ENCODE measurements around the gene SLC7A5.
A peak's percentile ranks its signal among the peaks of the same experiment; 100 is the strongest.
"Not testable (repeated sequence)": the region's sequence is repeated elsewhere in the genome, so short reads cannot be mapped to it uniquely, and the experiment has no call there.

The SLC7A5 gene

GRCh38 chr16:87888346-87888745 is 19.0 kb upstream of the SLC7A5 start:
- DNase-seq (ENCODE audit: low read depth in 2 of 2): not testable (repeated sequence)

GRCh38 chr16:87887931-87888330 is 18.6 kb upstream of the SLC7A5 start:
- DNase-seq (ENCODE audit: low read depth in 2 of 2): not testable (repeated sequence)

GRCh38 chr16:87885371-87885967 is 16.2 kb upstream of the SLC7A5 start:
- DNase-seq (ENCODE audit: low read depth in 2 of 2): not testable (repeated sequence)

DNA sequence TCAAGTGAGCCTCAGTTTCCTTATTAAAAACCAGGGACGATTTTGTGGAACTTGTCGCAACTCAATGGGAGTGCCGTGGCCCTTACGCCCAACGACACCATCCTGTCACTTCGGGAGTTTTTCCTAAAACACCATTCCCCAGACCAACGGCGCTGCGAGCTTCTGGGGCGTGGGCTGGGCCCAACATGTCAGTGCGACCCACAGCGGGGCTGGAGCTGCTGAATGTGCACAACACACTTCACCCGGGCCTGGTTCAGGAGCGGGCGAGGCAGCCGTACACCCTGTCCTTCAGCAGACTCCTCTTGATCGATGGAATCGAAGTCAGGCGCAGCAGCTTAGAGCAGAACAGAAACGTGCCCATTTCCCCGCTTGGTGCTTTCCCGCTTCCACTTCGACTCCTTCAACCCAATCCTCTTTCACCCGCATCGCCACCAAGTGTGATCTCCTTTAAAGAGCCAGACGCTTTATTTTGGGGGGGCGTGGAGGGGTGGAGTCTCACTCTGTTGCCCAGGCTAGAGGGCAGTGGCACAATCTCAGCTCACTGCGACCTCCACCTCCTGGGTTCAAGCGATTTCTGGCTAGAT is 13.2 kb upstream of the SLC7A5 start:
- no peak for DNase-seq (ENCODE audit: low read depth in 2 of 2)

DNA sequence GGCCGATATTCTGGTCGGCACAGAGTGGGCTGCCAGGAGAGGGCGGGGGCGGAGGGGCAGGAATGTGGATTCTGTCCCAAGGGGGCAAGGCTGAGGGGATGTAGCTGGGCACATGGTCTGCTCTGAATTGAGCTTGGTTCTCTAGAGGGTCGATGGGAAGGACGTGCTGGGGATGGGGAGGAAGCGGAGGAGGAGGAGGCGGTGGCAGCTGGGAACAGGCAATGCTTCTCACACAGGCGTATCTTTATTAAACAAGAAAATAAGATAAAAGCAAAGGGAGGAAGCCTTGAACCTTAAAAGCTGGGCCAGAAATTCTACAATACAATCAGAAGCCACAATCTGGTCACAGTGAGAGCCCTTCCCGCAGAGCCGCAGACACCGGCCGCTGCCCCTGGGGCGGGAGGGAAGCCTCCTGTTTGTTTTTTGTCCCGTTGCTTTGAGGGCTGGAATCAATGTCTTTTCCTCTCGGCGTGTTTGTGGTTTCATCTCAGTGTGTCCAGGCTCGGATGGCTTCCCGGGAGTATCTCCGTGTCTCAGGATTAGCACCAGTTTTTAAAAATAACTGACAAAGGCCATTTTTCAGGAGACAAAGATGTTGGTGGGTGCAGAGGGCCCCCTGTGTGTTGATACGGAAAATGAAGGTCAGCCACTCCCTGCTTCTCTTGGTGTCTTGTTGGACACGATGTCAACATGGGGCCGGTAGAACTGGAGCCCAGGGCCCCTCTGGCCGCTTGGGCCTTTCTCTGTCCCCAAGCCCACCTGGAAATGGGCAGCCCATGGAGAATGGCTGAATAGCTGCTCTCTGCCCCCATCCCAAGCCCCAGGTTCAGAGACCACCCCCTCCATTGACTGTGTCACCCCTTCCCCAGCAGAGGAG is 12.3 kb upstream of the SLC7A5 start:
- DNase-seq (ENCODE audit: low read depth in 2 of 2): no peak

DNA sequence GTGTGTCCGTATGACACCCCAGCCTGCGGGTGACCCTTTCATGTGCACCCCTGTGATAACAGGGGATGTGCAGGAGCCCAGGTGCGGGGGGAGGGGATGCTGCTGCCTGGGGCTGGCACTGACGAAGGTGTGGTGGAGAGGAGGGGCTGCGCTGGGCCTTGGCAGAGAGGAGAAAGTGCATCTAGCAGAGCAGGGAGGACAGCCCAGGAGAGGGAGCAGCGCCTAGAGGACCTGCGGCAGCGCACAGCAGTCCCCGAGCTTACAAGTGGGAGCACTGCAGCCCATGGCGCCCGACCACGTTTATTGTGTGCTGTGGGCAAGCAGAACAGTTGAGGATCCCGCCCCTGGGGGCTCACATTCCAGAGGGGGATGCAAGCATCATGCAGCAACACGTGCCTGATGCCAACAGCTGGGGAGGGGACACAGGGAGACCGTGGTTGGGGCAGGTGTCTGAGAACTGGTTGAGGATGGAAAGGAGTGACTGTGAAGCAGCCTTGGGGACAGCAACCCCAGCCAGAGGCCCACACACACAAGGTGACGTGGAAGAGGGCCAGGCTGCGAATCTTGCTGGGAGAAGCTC is 10.9 kb upstream of the SLC7A5 start:
- DNase-seq (ENCODE audit: low read depth in 2 of 2): no peak

DNA sequence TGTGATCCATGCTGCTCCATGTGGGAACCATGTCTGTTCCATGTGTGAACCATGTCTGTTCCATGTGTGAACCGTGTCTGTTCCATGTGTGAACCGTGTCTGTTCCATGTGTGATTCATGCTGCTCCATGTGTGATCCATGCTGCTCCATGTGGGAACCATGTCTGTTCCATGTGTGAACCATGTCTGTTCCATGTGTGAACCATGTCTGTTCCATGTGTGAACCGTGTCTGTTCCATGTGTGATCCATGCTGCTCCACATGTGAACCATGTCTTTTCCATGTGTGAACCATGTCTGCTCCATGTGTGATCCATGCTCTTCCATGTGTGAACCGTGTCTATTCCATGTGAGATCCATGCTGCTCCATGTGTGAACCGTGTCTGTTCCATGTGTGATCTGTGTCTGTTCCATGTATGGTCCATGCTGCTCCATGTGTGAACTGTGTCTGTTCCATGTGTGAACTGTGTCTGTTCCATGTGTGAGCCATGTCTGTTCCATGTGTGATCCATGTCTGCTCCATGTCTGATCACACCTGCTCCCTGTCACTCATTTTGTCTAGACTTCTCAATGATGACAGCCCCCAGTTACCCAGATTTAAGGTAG is 10.2 kb upstream of the SLC7A5 start:
- DNase-seq (ENCODE audit: low read depth in 2 of 2): not testable (repeated sequence)

DNA sequence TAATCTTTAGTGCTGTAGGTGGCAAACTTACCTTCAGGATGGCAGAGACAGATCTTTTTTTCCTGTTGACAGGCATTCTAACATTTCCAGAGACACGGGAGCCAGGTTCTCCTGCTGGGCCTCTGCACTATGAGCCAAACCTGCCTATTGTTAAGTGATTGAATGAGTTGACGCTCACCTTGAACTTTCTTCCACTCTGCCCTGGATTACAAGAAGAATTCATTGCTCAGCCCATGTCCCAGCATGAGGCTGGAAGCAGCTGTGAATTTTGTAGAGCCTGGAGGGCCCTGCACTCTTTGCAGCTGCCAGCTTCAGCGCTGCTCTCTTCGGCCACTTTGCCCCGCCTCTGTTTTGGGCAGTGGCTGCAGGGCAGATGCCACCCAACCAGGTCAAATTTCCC is 9.4 kb upstream of the SLC7A5 start:
- no peak for DNase-seq (ENCODE audit: low read depth in 2 of 2)

DNA sequence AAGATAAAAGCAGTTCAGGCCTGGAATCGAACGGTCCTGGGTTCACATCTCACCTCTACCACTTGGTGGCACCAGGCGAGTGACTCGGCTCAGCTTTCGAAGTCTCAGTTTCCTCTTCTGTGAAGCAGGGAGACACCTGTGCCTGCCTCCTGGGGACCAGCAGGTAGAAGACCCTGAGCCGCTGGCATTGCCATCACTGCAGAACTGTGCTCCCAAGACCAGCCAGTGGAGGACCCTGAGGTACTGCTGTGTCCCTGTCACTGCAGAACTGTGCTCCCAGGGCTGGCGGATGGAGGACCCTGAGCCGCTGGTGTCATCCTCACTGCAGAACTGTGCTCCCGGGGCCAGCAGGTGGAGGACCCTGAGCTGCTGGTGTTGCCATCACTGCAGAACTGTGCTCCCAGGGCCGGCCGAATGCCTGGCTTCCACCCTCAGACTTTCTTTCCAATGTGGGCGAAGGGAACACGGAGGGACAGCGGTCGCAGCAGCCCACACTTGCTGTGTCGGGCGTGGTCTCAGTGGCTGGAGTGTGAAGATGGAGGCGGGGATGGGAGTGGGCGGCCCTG is 8.7 kb upstream of the SLC7A5 start:
- DNase-seq (ENCODE audit: low read depth in 2 of 2): no peak

- DNase-seq (ENCODE audit: low read depth in 2 of 2): peak in 1 of 2 donors; percentile 68
Measured at GRCh38 chr16:87874639-87875427, 5.5 kb upstream of the SLC7A5 start.

DNA sequence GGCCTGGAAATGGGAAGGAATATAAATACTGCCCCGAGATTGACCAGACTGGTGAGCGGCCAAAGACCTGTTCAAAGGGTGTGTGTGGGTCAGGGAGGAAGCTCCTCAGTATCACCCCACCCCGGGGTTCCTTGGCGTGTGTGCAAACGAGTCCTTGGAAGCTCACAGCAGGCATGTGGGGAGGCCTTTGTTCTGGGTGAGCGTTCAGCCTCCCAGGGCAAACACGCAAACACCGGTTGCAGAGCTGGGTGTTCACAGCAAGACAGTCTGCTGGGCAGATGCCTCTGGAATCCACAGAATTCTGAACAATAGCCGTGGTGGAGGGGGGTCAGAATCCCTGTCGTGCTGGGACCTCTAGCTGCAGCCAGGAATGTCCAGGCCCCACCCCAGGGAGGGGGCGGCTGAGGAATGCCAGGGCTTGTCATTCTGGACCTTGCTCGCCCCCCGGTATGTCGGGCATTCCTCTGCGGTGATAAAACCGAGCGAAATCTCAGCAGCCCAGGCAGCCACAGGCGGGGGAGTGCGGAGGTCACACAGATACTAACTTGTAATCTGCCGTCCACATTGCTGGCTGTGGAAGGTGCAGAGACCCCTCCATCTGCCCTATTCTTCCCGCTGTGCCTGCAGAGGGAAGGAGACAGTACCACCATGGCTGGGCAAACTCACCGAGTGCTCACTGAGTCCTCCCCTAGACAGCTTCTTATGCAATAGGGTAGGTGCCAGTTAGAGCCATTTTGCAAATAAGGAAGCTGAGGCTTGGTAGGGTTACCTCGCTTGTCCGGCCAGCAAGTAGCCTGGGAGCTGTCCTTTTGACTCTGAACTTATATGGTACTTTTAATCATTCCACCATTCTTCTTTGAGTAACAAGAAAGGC is 1.3 kb upstream of the SLC7A5 start:
- not testable (repeated sequence) for DNase-seq (ENCODE audit: low read depth in 2 of 2)

- DNase-seq (ENCODE audit: low read depth in 2 of 2): not testable (repeated sequence)
Measured at GRCh38 chr16:87869879-87870417, 641 bp upstream of the SLC7A5 start.

- DNase-seq (ENCODE audit: low read depth in 2 of 2): peak in 1 of 2 donors; percentile 40
Measured at GRCh38 chr16:87868254-87869029, 865 bp downstream of the SLC7A5 start.

- DNase-seq (ENCODE audit: low read depth in 2 of 2): not testable (repeated sequence)
Measured at GRCh38 chr16:87865902-87866555, 3.3 kb downstream of the SLC7A5 start.

GRCh38 chr16:87864331-87864989 is 4.8 kb downstream of the SLC7A5 start:
- no peak for DNase-seq (ENCODE audit: low read depth in 2 of 2)

DNA sequence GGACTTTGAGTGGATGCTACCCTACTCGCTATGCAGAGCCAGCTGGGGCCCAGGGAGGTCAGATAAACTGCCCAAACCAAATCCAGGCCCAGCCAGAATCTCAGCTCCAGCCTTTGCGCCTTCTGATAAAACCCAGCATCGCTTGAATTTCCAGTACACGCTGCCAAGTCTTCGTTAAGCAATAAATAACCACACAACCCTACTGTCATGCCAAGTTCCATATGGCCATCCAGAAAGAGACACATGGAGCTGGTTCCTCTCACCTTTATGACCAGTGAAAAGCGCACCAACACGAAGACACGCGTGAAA is 6.0 kb downstream of the SLC7A5 start:
- DNase-seq (ENCODE audit: low read depth in 2 of 2): not testable (repeated sequence)

- not testable (repeated sequence) for DNase-seq (ENCODE audit: low read depth in 2 of 2)
Measured at GRCh38 chr16:87862597-87863326, 6.5 kb downstream of the SLC7A5 start.

Data from stimulated activated CD4-positive, alpha-beta T cell treated with anti-CD3 and anti-CD28 coated beads, Interleukin-1b, Interleukin-23, amount 100 ng/mL, for 1 hour (primary cell).